Epithelial cell of proximal tubule (primary cell): ENCODE measurements around the gene MAGI2. TPM values are rescaled to one million over a fixed set of nuclear protein-coding genes. Genes with fewer than 3 reads are reported as not detected.

Experiments
- DNase-seq: peaks from one replicate; pipeline ENCODE4 v3.0.0-alpha.2; 2011; ENCODE audit warnings: low read depth
- H3K4me3 ChIP-seq: 2 replicates; pipeline ENCODE4 v1.5.1; 2011; ENCODE audit warnings: low read depth, mild to moderate bottlenecking, low read length
- CTCF ChIP-seq: conservative IDR thresholded peaks from 2 replicates; pipeline ENCODE4 v1.5.1; 2012; ENCODE audit warnings: low read depth, mild to moderate bottlenecking, low read length
- total RNA-seq: library from RNA; depleted of rRNA; stranded (reverse); fragments of >200 nt; gene quantifications from 2 replicates; pipeline ENCODE4 v1.2.3, GENCODE V29; 2015

MAGI2 gene
- total RNA-seq, 1 donor from 2014 or later: 0.92 TPM

- H3K4me3 ChIP-seq: no peak overlapping the region
- no peak for TF ChIP-seq CTCF
- no peak for DNase-seq
Observed at GRCh38 chr7:78720066-78720465, 733.4 kb downstream of the MAGI2 start.

- no peak for TF ChIP-seq CTCF
- no peak for DNase-seq
- H3K4me3 ChIP-seq: no peak overlapping the region
Observed at GRCh38 chr7:78718212-78718611, 735.3 kb downstream of the MAGI2 start.

- no peak overlapping the region for H3K4me3 ChIP-seq
- no peak for TF ChIP-seq CTCF
- no peak for DNase-seq
Observed at GRCh38 chr7:78716876-78717275, 736.6 kb downstream of the MAGI2 start.

- TF ChIP-seq CTCF: no peak
- DNase-seq: no peak
- H3K4me3 ChIP-seq: no peak overlapping the region
Observed at GRCh38 chr7:78714356-78714755, 739.1 kb downstream of the MAGI2 start.

GRCh38 chr7:78712111-78712510 lies 741.4 kb downstream of the MAGI2 start:
- no peak for TF ChIP-seq CTCF
- no peak for DNase-seq
- H3K4me3 ChIP-seq: no peak overlapping the region

- H3K4me3 ChIP-seq: no peak overlapping the region
- no peak for DNase-seq
- no peak for TF ChIP-seq CTCF
Observed at GRCh38 chr7:78709658-78710057, 743.8 kb downstream of the MAGI2 start.

GRCh38 chr7:78704504-78704903 lies 749.0 kb downstream of the MAGI2 start:
- no peak for TF ChIP-seq CTCF
- H3K4me3 ChIP-seq: no peak overlapping the region
- DNase-seq: no peak
